B cell (primary cell): ENCODE measurements around the gene SCUBE1. TPM values are rescaled to one million over a fixed set of nuclear protein-coding genes. Genes with fewer than 3 reads are reported as not detected.

Source experiments
- ATAC-seq: fragments of 200-7000 bp; cut with Tn5 transposase; one replicate; pipeline ENCODE4 v1.10.0; 2021; ENCODE audit warnings: low read depth, mild to moderate bottlenecking, moderate number of reproducible peaks, moderate library complexity
- CTCF ChIA-PET: fragments of 350-600 bp; sonication (Branson Sonifier 250); formaldehyde crosslinking; loops from one replicate; lab custom pipeline; 2021; ENCODE audit warnings: antibody characterized with exemption, inconsistent platforms; lab: Charles Lee
- POLR2A ChIA-PET: fragments of 350-600 bp; sonication (Branson Sonifier 250); formaldehyde crosslinking; loops from one replicate; lab custom pipeline; 2021; ENCODE audit warnings: antibody characterized with exemption; lab: Charles Lee
- DNase-seq: peaks from one replicate; pipeline ENCODE4 v3.0.0; 2013
- H2AFZ ChIP-seq: 2 replicates; pipeline ENCODE4 v1.6.1; 2012; ENCODE audit warnings: mild to moderate bottlenecking, low read depth, low read length; ENCODE audit not compliant: insufficient read depth, poor library complexity, severe bottlenecking
- H3K27ac ChIP-seq, 2 donors: 1 replicate in 1 of 2; 2 replicates in 1 of 2; pipeline ENCODE4 v1.5.1; 2012 to 2013; ENCODE audit warnings: low read length in 2 of 2, mild to moderate bottlenecking in 2 of 2, moderate library complexity in 1 of 2
- H3K27me3 ChIP-seq, 4 experiments: fragments of 200-600 bp in 1 of 4; sonication (generic) in 1 of 4; replicated peaks in 1 of 4; 1 replicate in 2 of 4; 2 replicates in 2 of 4; pipeline versions ENCODE4 v1.6.1 to v1.7.0; 2013 to 2016; ENCODE audit warnings: low read length in 3 of 4, mild to moderate bottlenecking in 2 of 4, mixed read lengths in 1 of 4, moderate library complexity in 1 of 4; ENCODE audit not compliant: insufficient read depth in 4 of 4, control insufficient read depth in 3 of 4; ENCODE audit errors: control extremely low read depth in 1 of 4
- H3K36me3 ChIP-seq, 2 experiments: replicated peaks in 1 of 2; 1 replicate in 1 of 2; 2 replicates in 1 of 2; pipeline versions ENCODE4 v1.6.1 to v1.7.1; 2013; ENCODE audit warnings: low read length in 1 of 2; ENCODE audit not compliant: insufficient read depth in 2 of 2, control insufficient read depth in 1 of 2; ENCODE audit errors: control extremely low read depth in 1 of 2, extremely low read depth in 1 of 2
- H3K4me1 ChIP-seq, 2 donors: fragments of 200-600 bp in 1 of 2; sonication (generic) in 1 of 2; 1 replicate in 1 of 2; 2 replicates in 1 of 2; pipeline versions ENCODE4 v1.5.1 to v1.6.1; 2013 to 2017; ENCODE audit warnings: low read length in 2 of 2; ENCODE audit not compliant: control insufficient read depth in 2 of 2, insufficient read depth in 2 of 2
- H3K4me2 ChIP-seq: replicated peaks from 2 replicates; pipeline ENCODE3; 2012; ENCODE audit warnings: mild to moderate bottlenecking, low read depth, low read length; ENCODE audit not compliant: poor library complexity, severe bottlenecking
- H3K4me3 ChIP-seq, 5 experiments: fragments of 200-600 bp in 1 of 5; sonication (generic) in 1 of 5; 1 replicate in 3 of 5; 2 replicates in 2 of 5; pipeline versions ENCODE4 v1.5.1 to v1.7.0; 2011 to 2016; ENCODE audit warnings: low read length in 4 of 5, mild to moderate bottlenecking in 4 of 5, low read depth in 2 of 5, control low read depth in 1 of 5, moderate library complexity in 1 of 5; ENCODE audit not compliant: insufficient read depth in 1 of 5; ENCODE audit errors: control extremely low read depth in 1 of 5, extremely low read depth in 1 of 5
- H3K79me2 ChIP-seq: fragments of 200-600 bp; sonication (generic); one replicate; pipeline ENCODE4 v1.6.0; 2016; ENCODE audit warnings: low read length; ENCODE audit not compliant: control insufficient read depth, insufficient read depth
- H3K9ac ChIP-seq: fragments of 200-600 bp; sonication (generic); 2 replicates; pipeline ENCODE4 v1.6.1; 2017; ENCODE audit warnings: mild to moderate bottlenecking, low read length, moderate library complexity
- H3K9me3 ChIP-seq, 3 donors: one replicate each; pipeline versions ENCODE4 v1.6.1 to v1.7.1; 2013; ENCODE audit warnings: low read length in 2 of 3; ENCODE audit not compliant: control insufficient read depth in 2 of 3, insufficient read depth in 1 of 3; ENCODE audit errors: control extremely low read depth in 1 of 3
- H4K20me1 ChIP-seq: 2 replicates; pipeline ENCODE4 v1.6.0; 2012; ENCODE audit warnings: mild to moderate bottlenecking, low read length; ENCODE audit not compliant: insufficient read depth, control insufficient read depth, poor library complexity, severe bottlenecking
- H3K27ac Mint-ChIP-seq: one replicate; pipeline ENCODE4 v1.8.0; 2021; ENCODE audit warnings: mixed read lengths
- H3K27me3 Mint-ChIP-seq: one replicate; pipeline ENCODE4 v1.8.0; 2021; ENCODE audit warnings: mixed read lengths
- H3K4me1 Mint-ChIP-seq: one replicate; pipeline ENCODE4 v1.8.0; 2021; ENCODE audit warnings: mixed read lengths
- H3K4me3 Mint-ChIP-seq: one replicate; pipeline ENCODE4 v1.8.0; 2021; ENCODE audit warnings: mixed read lengths
- H3K9me3 Mint-ChIP-seq: one replicate; pipeline ENCODE4 v1.8.0; 2022; ENCODE audit warnings: mixed read lengths; ENCODE audit not compliant: insufficient read depth
- CTCF ChIP-seq: fragments of 200-600 bp; IDR thresholded peaks from one replicate; pipeline ENCODE4 v1.8.0; 2022; ENCODE audit warnings: antibody characterized with exemption, mild to moderate bottlenecking
- EZH2 ChIP-seq: IDR thresholded peaks from 2 replicates; pipeline ENCODE4 v1.6.1; 2012; ENCODE audit warnings: borderline replicate concordance, low read depth, mild to moderate bottlenecking, moderate library complexity, low read length; ENCODE audit not compliant: insufficient read depth, poor library complexity, severe bottlenecking
- WGBS: methylation state at CpG from one replicate; pipeline ENCODE4 v1.1.5; 2013; ENCODE audit warnings: missing lambda C conversion rate; ENCODE audit not compliant: insufficient coverage; 5-methylcytosine and 5-hydroxymethylcytosine counted together
- intact Hi-C: fragments of 100-400 bp; cut with micrococcal nuclease; formaldehyde crosslinking; loops from one replicate; pipeline ENCODE4 v1.10.0; 2022
- polyA plus RNA-seq: library from polyadenylated mRNA; depleted of rRNA; stranded (reverse); fragments of >200 nt; gene quantifications from 2 replicates; pipeline ENCODE4 v1.2.3, GENCODE V29; 2012
- total RNA-seq, 2 donors: library from RNA; stranded (reverse); fragments of 120-200 nt in 1 of 2; gene quantifications; 1 replicate in 1 of 2; 2 replicates in 1 of 2; pipeline versions ENCODE4 v1.2.3 to v1.2.4, GENCODE V29; 2013 to 2022

SCUBE1 gene
- total and polyA plus RNA-seq, 2 donors (not counting 1 experiment from before 2014, with no cell fraction given) = not detected

DNA sequence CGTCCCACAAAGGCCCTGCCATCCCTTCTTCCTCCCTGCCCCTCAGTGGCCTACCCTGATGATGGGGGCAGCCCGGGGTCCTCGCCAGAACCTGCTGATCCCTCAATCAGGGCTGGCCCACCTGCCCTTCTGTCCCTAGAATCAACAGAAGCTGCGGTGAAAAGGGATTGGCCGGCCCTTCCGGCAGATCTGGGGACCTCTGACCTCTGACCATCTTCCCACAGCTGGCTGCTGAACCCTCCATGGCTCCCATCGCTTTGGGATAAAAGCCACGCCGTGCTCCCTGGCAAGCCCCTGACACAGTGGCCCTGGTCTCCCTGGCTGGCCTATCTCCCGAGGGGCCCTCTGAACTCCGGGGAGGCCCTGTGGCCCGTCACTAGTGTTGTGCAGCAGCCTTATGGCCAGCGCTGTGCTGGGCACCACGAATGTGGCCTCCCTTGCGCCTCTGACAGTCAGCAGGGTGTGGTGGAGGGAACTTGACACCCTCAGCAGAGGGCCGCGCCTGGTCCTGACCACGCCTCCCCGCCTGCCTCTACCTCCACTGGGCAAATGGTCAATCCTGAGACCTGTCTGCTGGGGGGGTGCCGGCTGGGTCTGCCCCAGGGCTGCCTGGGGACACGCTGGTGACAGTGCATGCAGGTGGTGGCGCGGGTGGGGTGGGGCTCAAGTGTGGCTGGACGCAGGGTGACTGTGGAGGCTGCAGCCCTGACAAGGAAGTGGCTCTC, 98.2 kb downstream of the SCUBE1 start:
- DNase-seq = no peak
- Mint-ChIP-seq H3K4me1 (no peaks in the 10 kb centered on the region), H3K27ac (no peak overlapping the region), H3K9me3 (no peaks in the 10 kb centered on the region), H3K4me3 (no peak overlapping the region), H3K27me3 (peaks cover 3% of the 10 kb centered on the region)
- H4K20me1 ChIP-seq = no peaks in the 10 kb centered on the region
- no peak overlapping the region for H3K4me3 ChIP-seq
- H3K9me3 ChIP-seq = no peaks in the 10 kb centered on the region
- no peaks in the 10 kb centered on the region for H3K36me3 ChIP-seq
- ChIA-PET CTCF (no interaction called here), POLR2A (no interaction called here)
- H3K4me2 ChIP-seq = no peak overlapping the region
- ATAC-seq = no peak
- TF ChIP-seq EZH2 (no peak), CTCF (no peak)
- H2AFZ ChIP-seq = no peak overlapping the region
- no peak overlapping the region for H3K9ac ChIP-seq
- no peaks in the 10 kb centered on the region for H3K4me1 ChIP-seq
- 91% methylated on average over 24 of the region's 24 CpGs for WGBS
- no peak overlapping the region for H3K27ac ChIP-seq
- intact Hi-C loops = no loop called here
- no peaks in the 10 kb centered on the region for H3K27me3 ChIP-seq
- H3K79me2 ChIP-seq = no peaks in the 10 kb centered on the region

GRCh38 chr22:43244402-43244801, 98.8 kb downstream of the SCUBE1 start:
- Mint-ChIP-seq H3K27me3 (peaks cover 6% of the 10 kb centered on the region), H3K4me3 (no peak overlapping the region), H3K27ac (no peak overlapping the region), H3K9me3 (no peaks in the 10 kb centered on the region), H3K4me1 (no peaks in the 10 kb centered on the region)
- no peaks in the 10 kb centered on the region for H3K27me3 ChIP-seq
- H3K36me3 ChIP-seq = no peaks in the 10 kb centered on the region
- H3K4me1 ChIP-seq = no peaks in the 10 kb centered on the region
- no peak overlapping the region for H3K4me2 ChIP-seq
- ChIA-PET CTCF (no interaction called here), POLR2A (no interaction called here)
- no peak for TF ChIP-seq CTCF
- no peak for TF ChIP-seq EZH2
- no peak overlapping the region for H2AFZ ChIP-seq
- no peak overlapping the region for H3K4me3 ChIP-seq
- ATAC-seq = no peak
- no peaks in the 10 kb centered on the region for H3K9me3 ChIP-seq
- WGBS = 59% methylated on average over 7 of the region's 7 CpGs
- no peaks in the 10 kb centered on the region for H3K79me2 ChIP-seq
- intact Hi-C loops = no loop called here
- H3K27ac ChIP-seq = no peak overlapping the region
- H3K9ac ChIP-seq = no peak overlapping the region
- DNase-seq = no peak
- no peaks in the 10 kb centered on the region for H4K20me1 ChIP-seq
